HG03139 (cell line): Measurements from ENCODE around the gene KLHL35.
"Not testable (repeated sequence)": the region's sequence is repeated elsewhere in the genome, so short reads cannot be mapped to it uniquely, and the experiment has no call there.

Experiments
- ATAC-seq: cut with Tn5 transposase; IDR thresholded peaks from one replicate; pipeline ENCODE4 v1.9.1; 2021; ENCODE audit not compliant: unreplicated experiment

Gene KLHL35

GRCh38 chr11:75426720-75427086 is 6.3 kb downstream of the KLHL35 start:
- ATAC-seq = no peak

GRCh38 chr11:75425422-75425821 is 7.6 kb downstream of the KLHL35 start:
- ATAC-seq = no peak

GRCh38 chr11:75424396-75424795 is 8.6 kb downstream of the KLHL35 start:
- ATAC-seq = no peak

- ATAC-seq = no peak
These were observed 9.3 kb downstream of the KLHL35 start for GRCh38 chr11:75423721-75424120.

GRCh38 chr11:75422248-75423231 is 10.5 kb downstream of the KLHL35 start:
- no peak for ATAC-seq

- no peak for ATAC-seq
These were observed 11.1 kb downstream of the KLHL35 start for GRCh38 chr11:75421902-75422247.

GRCh38 chr11:75421035-75421602 is 11.9 kb downstream of the KLHL35 start:
- ATAC-seq = no peak

GRCh38 chr11:75420224-75421034 is 12.6 kb downstream of the KLHL35 start:
- ATAC-seq = no peak

- no peak for ATAC-seq
These were observed 19.1 kb downstream of the KLHL35 start for GRCh38 chr11:75413864-75414263.

- ATAC-seq = not testable (repeated sequence)
These were observed 19.9 kb downstream of the KLHL35 start for GRCh38 chr11:75413146-75413545.

GRCh38 chr11:75409971-75410370 is 23.0 kb downstream of the KLHL35 start:
- ATAC-seq = not testable (repeated sequence)

GRCh38 chr11:75408957-75409219 is 24.1 kb downstream of the KLHL35 start:
- no peak for ATAC-seq

GRCh38 chr11:75406338-75406777 is 26.6 kb downstream of the KLHL35 start:
- ATAC-seq = no peak

- no peak for ATAC-seq
These were observed 28.9 kb downstream of the KLHL35 start for GRCh38 chr11:75403983-75404658.

- no peak for ATAC-seq
These were observed 30.0 kb downstream of the KLHL35 start for GRCh38 chr11:75403037-75403436.

- ATAC-seq = no peak
These were observed 30.8 kb downstream of the KLHL35 start for GRCh38 chr11:75402002-75402773.

GRCh38 chr11:75400146-75400865 is 32.7 kb downstream of the KLHL35 start:
- no peak for ATAC-seq

GRCh38 chr11:75399344-75400145 is 33.5 kb downstream of the KLHL35 start, which contains the start of gene RPS3:
RPS3 (plus strand) TSS chr11:75399518; CDS start chr11:75399548, 30 bp downstream.
- ATAC-seq = peak; percentile 85

- no peak for ATAC-seq
These were observed 34.1 kb downstream of the KLHL35 start for GRCh38 chr11:75398906-75399305.
